K562 (cell line): ENCODE results near the gene ZNF467. TPM values are rescaled to one million over a fixed set of nuclear protein-coding genes. Genes with fewer than 3 reads are reported as not detected.

Source experiments
- CBX2 ChIP-seq: fragments of 200-600 bp; sonication (generic); IDR thresholded peaks from one replicate; pipeline ENCODE4 v1.6.1; 2012; ENCODE audit warnings: mild to moderate bottlenecking, low read length, inconsistent platforms; ENCODE audit not compliant: insufficient read depth, poor library complexity, severe bottlenecking
- CBX8 ChIP-seq: fragments of 200-600 bp; sonication (generic); IDR thresholded peaks from 2 replicates; pipeline ENCODE4 v1.6.1; 2012; ENCODE audit warnings: borderline replicate concordance, mixed run types, low read depth, mild to moderate bottlenecking, moderate library complexity, mixed read lengths, low read length, control low read depth, inconsistent platforms; ENCODE audit not compliant: poor library complexity, severe bottlenecking; ENCODE audit errors: extremely low read depth
- CSDE1 ChIP-seq, 2 experiments: fragments of 450-650 bp; IDR thresholded peaks; 2 replicates each; pipeline ENCODE4 v1.6.1; 2016; ENCODE audit warnings: mild to moderate bottlenecking in 1 of 2
- CTBP1 ChIP-seq: fragments of 450-650 bp; IDR thresholded peaks from 2 replicates; pipeline ENCODE4 v1.6.1; 2016; ENCODE audit warnings: borderline replicate concordance
- EZH2 ChIP-seq: IDR thresholded peaks from 2 replicates; pipeline ENCODE4 v1.6.1; 2012; ENCODE audit warnings: low read depth, mild to moderate bottlenecking, inconsistent platforms, low read length, borderline replicate concordance
- FOXA3 ChIP-seq, 2 experiments: fragments of 450-650 bp in 1 of 2; sonication (generic) in 1 of 2; formaldehyde crosslinking; IDR thresholded peaks in 1 of 2; conservative IDR thresholded peaks in 1 of 2; 2 replicates each; pipeline versions ENCODE4 v1.4.0 to v1.8.0; 2020 to 2022; ENCODE audit warnings: mild to moderate bottlenecking in 2 of 2, missing genetic modification reagents in 1 of 2
- GABPA ChIP-seq: fragments of 200-800 bp; sonication (Bioruptor generic); conservative IDR thresholded peaks from 2 replicates; pipeline ENCODE4 v1.6.1; 2016; ENCODE audit warnings: low read depth, missing genetic modification characterization, missing compliant biosample characterization
- GTF2E2 ChIP-seq: fragments of 200-800 bp; sonication (Bioruptor generic); IDR thresholded peaks from 2 replicates; pipeline ENCODE4 v1.6.1; 2016; ENCODE audit warnings: missing genetic modification characterization, missing compliant biosample characterization
- HDGF ChIP-seq: fragments of 450-650 bp; IDR thresholded peaks from 2 replicates; pipeline ENCODE4 v1.6.1; 2016
- HMBOX1 ChIP-seq: sonication (generic); IDR thresholded peaks from 2 replicates; pipeline ENCODE4 v1.6.1; 2016
- MEIS2 ChIP-seq: fragments of 450-650 bp; IDR thresholded peaks from 2 replicates; pipeline ENCODE4 v1.6.1; 2014; ENCODE audit warnings: mild to moderate bottlenecking; ENCODE audit not compliant: partially characterized antibody
- MIER1 ChIP-seq: fragments of 450-650 bp; IDR thresholded peaks from 2 replicates; pipeline ENCODE4 v1.6.1; 2016; ENCODE audit warnings: antibody characterized with exemption, mild to moderate bottlenecking, low read depth
- MTA1 ChIP-seq: fragments of 450-650 bp; IDR thresholded peaks from 2 replicates; pipeline ENCODE4 v1.6.1; 2017; ENCODE audit warnings: borderline replicate concordance
- NCOA6 ChIP-seq: fragments of 450-650 bp; IDR thresholded peaks from 2 replicates; pipeline ENCODE4 v1.6.1; 2017; ENCODE audit warnings: mild to moderate bottlenecking
- PHB2 ChIP-seq: fragments of 450-650 bp; IDR thresholded peaks from 2 replicates; pipeline ENCODE4 v1.6.1; 2017; ENCODE audit warnings: low read depth
- PHF20 ChIP-seq: fragments of 450-650 bp; IDR thresholded peaks from 2 replicates; pipeline ENCODE4 v1.6.1; 2018; ENCODE audit not compliant: partially characterized antibody
- PRMT5 ChIP-seq: sonication (generic); formaldehyde crosslinking; IDR thresholded peaks from 2 replicates; pipeline ENCODE4 v1.5.0; 2020; ENCODE audit warnings: missing genetic modification reagents
- RBM14 ChIP-seq: fragments of 200-400 bp; formaldehyde crosslinking; IDR thresholded peaks from 2 replicates; pipeline ENCODE4 v1.6.1; 2018; ENCODE audit warnings: low read depth, mild to moderate bottlenecking, low read length, moderate library complexity, borderline replicate concordance; ENCODE audit not compliant: insufficient read depth
- RBM15 ChIP-seq: fragments of 200-400 bp; formaldehyde crosslinking; IDR thresholded peaks from 2 replicates; pipeline ENCODE4 v1.6.1; 2018; ENCODE audit warnings: mild to moderate bottlenecking, low read length, moderate library complexity; ENCODE audit not compliant: insufficient read depth
- SRSF1 ChIP-seq: fragments of 200-400 bp; formaldehyde crosslinking; IDR thresholded peaks from 2 replicates; pipeline ENCODE4 v1.6.1; 2017; ENCODE audit warnings: mild to moderate bottlenecking, low read depth, low read length, moderate library complexity
- SRSF7 ChIP-seq: fragments of 200-400 bp; formaldehyde crosslinking; optimal IDR thresholded peaks from 2 replicates; pipeline ENCODE3; 2017; ENCODE audit warnings: mild to moderate bottlenecking, low read depth, low read length
- TCFL5 ChIP-seq: fragments of 250-450 bp; sonication (Bioruptor Pico); conservative IDR thresholded peaks from 2 replicates; pipeline ENCODE4 v1.6.1; 2021; ENCODE audit warnings: mild to moderate bottlenecking, moderate library complexity, matching md5 sums
- XRCC5 ChIP-seq: fragments of 200-400 bp; formaldehyde crosslinking; IDR thresholded peaks from 2 replicates; pipeline ENCODE4 v1.6.1; 2017; ENCODE audit warnings: low read depth, mild to moderate bottlenecking, low read length
- ZNF165 ChIP-seq: fragments of 250-450 bp; sonication (Bioruptor Pico); IDR thresholded peaks from 2 replicates; pipeline ENCODE4 v1.4.0; 2020; ENCODE audit warnings: borderline replicate concordance
- ZNF280A ChIP-seq: fragments of 450-650 bp; IDR thresholded peaks from 2 replicates; pipeline ENCODE4 v1.6.1; 2018; ENCODE audit warnings: mild to moderate bottlenecking, low read depth; ENCODE audit not compliant: partially characterized antibody
- ZNF444 ChIP-seq: fragments of 250-450 bp; sonication (Bioruptor Pico); IDR thresholded peaks from 2 replicates; pipeline ENCODE4 v1.4.0; 2020; ENCODE audit warnings: mild to moderate bottlenecking, moderate library complexity
- ZSCAN32 ChIP-seq: fragments of 450-650 bp; formaldehyde crosslinking; IDR thresholded peaks from 2 replicates; pipeline ENCODE4 v1.4.0; 2020; ENCODE audit warnings: mild to moderate bottlenecking, moderate library complexity
- polyA plus RNA-seq, 8 experiments: library from polyadenylated mRNA; depleted of rRNA in 4 of 8; stranded (reverse) in 5 of 8; unstranded in 3 of 8; fragments of >200 nt; fragmentation: Nextera tagmentation in 2 of 8; fragmentation: Illumina TruSeq in 1 of 8; extraction: Ambion mirVana in 2 of 8; extraction: Trizol in 1 of 8; gene quantifications; 2 replicates each; pipeline versions ENCODE4 v1.2.1 to v1.2.3, GENCODE V29; 2011 to 2014; ENCODE audit warnings: inconsistent platforms in 1 of 8, missing spikeins in 1 of 8
- total RNA-seq, 7 experiments: library from RNA; depleted of rRNA in 6 of 7; stranded (reverse); fragments of >200 nt in 6 of 7; fragmentation: Illumina TruSeq in 2 of 7; extraction: Trizol in 2 of 7; gene quantifications; 2 replicates each; pipeline versions ENCODE4 v1.2.1 to v1.2.3, GENCODE V29; 2011 to 2021; ENCODE audit warnings: low replicate concordance in 1 of 7

Gene ZNF467
- total and polyA plus RNA-seq, 9 of the 15 experiments (the other 6 are each of a cell fraction or from before 2014, with no cell fraction given), result 0.32 to 14.2 (median 1.7) TPM

- no peak for TF ChIP-seq ZNF280A
- TF ChIP-seq MIER1, result peak; percentile 49; the same call in 1 of the 2 replicates
- no peak for TF ChIP-seq ZNF165 (CRISPR knock-in tag)
- TF ChIP-seq FOXA3 (CRISPR knock-in tag; conservative IDR thresholded peaks at IDR 0.05 in 1 of 2, IDR thresholded peaks at IDR 0.05 in 1 of 2), result no peak
- no peak for TF ChIP-seq RBM15
- no peak for TF ChIP-seq PRMT5 (CRISPR knock-in tag)
- no peak for TF ChIP-seq CBX8
- TF ChIP-seq CBX2, result no peak
- no peak for TF ChIP-seq TCFL5 (CRISPR knock-in tag)
- TF ChIP-seq CSDE1 (IDR thresholded peaks at IDR 0.05), result no peak
- no peak for TF ChIP-seq HDGF
- no peak for TF ChIP-seq SRSF7
- no peak for TF ChIP-seq SRSF1
- TF ChIP-seq ZNF444 (CRISPR knock-in tag), result peak; percentile 75; the same call in 1 of the 2 replicates
- peak; percentile 75 for TF ChIP-seq CTBP1
- no peak for TF ChIP-seq XRCC5
- peak; percentile 88 for TF ChIP-seq MTA1
- no peak for TF ChIP-seq EZH2
- TF ChIP-seq NCOA6, result no peak
- TF ChIP-seq PHB2, result no peak
- no peak for TF ChIP-seq MEIS2
- TF ChIP-seq GABPA (tag), result peak; percentile 56
- no peak for TF ChIP-seq GTF2E2 (tag)
- no peak for TF ChIP-seq HMBOX1
- TF ChIP-seq ZSCAN32 (CRISPR knock-in tag), result no peak
- TF ChIP-seq RBM14, result no peak
- TF ChIP-seq PHF20, result peak; percentile 29
Observed at GRCh38 chr7:149771720-149772240, 1.6 kb downstream of the ZNF467 start (continued).
